ENCODE measurements around the gene GUF1.

DNA sequence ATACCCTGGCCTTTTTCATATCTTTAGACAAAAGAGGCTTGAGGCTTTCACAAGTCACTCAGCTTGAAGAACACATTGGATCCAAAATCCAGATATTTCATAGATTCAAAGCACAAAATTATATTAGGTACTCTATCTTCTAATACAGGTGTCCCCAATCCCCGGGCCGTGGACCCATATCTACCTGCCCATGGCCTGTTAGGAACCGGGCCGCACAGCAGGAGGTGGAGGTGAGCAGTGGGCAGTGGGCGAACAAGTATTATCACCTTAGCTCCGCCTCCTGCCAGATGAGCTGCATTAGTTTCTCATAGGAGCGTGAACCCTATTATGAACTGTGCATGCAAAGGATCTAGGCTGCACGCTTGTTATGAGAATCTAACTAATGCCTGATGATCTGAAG lies 45.5 kb upstream of the GUF1 start:
- TF ChIP-seq, protein P1, sequence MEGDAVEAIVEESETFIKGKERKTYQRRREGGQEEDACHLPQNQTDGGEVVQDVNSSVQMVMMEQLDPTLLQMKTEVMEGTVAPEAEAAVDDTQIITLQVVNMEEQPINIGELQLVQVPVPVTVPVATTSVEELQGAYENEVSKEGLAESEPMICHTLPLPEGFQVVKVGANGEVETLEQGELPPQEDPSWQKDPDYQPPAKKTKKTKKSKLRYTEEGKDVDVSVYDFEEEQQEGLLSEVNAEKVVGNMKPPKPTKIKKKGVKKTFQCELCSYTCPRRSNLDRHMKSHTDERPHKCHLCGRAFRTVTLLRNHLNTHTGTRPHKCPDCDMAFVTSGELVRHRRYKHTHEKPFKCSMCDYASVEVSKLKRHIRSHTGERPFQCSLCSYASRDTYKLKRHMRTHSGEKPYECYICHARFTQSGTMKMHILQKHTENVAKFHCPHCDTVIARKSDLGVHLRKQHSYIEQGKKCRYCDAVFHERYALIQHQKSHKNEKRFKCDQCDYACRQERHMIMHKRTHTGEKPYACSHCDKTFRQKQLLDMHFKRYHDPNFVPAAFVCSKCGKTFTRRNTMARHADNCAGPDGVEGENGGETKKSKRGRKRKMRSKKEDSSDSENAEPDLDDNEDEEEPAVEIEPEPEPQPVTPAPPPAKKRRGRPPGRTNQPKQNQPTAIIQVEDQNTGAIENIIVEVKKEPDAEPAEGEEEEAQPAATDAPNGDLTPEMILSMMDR (CRISPR knock-in tag; IDR thresholded peaks at IDR 0.05): no peak
- TF ChIP-seq, protein P2, sequence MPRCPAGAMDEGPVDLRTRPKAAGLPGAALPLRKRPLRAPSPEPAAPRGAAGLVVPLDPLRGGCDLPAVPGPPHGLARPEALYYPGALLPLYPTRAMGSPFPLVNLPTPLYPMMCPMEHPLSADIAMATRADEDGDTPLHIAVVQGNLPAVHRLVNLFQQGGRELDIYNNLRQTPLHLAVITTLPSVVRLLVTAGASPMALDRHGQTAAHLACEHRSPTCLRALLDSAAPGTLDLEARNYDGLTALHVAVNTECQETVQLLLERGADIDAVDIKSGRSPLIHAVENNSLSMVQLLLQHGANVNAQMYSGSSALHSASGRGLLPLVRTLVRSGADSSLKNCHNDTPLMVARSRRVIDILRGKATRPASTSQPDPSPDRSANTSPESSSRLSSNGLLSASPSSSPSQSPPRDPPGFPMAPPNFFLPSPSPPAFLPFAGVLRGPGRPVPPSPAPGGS (CRISPR knock-in tag; IDR thresholded peaks at IDR 0.05): no peak
- no peak for TF ChIP-seq ZFP36 (IDR thresholded peaks at IDR 0.05; ENCODE audit: borderline replicate concordance, low read depth, low read length, partially characterized antibody)

Data from HepG2 (cell line).